Measurements from ENCODE around the gene PHACTR1. TPM values are rescaled to one million over a fixed set of nuclear protein-coding genes. Genes with fewer than 3 reads are reported as not detected.
A peak's percentile ranks its signal among the peaks of the same experiment; 100 is the strongest.

Gene PHACTR1
- total and polyA plus RNA-seq, 8 donors: 0.46 to 17.4 (median 6.4) TPM; not detected in 1

DNA sequence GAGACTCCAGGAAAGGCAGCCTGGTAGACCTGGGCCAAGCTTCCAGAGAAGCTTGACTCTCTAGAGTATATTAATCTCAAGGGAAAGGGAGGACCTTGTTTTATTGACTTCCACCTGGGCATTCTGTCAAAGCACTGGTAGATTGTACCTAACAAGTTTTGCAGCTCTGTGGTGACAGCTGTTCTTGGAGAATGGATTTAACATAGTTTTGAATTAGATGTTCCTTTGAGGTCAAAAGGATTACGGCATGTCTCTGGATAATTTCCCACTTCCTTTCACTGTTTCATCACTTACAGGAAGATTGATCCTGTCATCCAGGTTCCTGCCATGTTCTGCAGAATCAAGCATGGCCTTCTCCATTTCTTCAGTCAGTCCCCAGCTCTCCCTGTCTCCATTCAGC, 246.0 kb downstream of the PHACTR1 start:
- Histone ChIP-seq H3K4me3 (no peak overlapping the region), H3K4me1 (peaks cover 0 to 25% (median 11%) of the 10 kb centered on the region in 4 donors), H3K27ac (peak overlapping the region in 4 of 5 donors; percentile 47 to 73 (median 56)), H3K36me3 (no peaks in the 10 kb centered on the region), H3K9me3 (no peaks in the 10 kb centered on the region), H3K27me3 (no peaks in the 10 kb centered on the region)
- 58 to 80% (median 68%) methylated on average over 1 of the region's 1 CpG for WGBS, 5 donors
- TF ChIP-seq POLR2AphosphoS5 (IDR thresholded peaks at IDR 0.05) (no peak), POLR2A (IDR thresholded peaks at IDR 0.05) (no peak), EP300 (IDR thresholded peaks at IDR 0.05) (no peak)
- TF ChIP-seq, protein P1, sequence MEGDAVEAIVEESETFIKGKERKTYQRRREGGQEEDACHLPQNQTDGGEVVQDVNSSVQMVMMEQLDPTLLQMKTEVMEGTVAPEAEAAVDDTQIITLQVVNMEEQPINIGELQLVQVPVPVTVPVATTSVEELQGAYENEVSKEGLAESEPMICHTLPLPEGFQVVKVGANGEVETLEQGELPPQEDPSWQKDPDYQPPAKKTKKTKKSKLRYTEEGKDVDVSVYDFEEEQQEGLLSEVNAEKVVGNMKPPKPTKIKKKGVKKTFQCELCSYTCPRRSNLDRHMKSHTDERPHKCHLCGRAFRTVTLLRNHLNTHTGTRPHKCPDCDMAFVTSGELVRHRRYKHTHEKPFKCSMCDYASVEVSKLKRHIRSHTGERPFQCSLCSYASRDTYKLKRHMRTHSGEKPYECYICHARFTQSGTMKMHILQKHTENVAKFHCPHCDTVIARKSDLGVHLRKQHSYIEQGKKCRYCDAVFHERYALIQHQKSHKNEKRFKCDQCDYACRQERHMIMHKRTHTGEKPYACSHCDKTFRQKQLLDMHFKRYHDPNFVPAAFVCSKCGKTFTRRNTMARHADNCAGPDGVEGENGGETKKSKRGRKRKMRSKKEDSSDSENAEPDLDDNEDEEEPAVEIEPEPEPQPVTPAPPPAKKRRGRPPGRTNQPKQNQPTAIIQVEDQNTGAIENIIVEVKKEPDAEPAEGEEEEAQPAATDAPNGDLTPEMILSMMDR (IDR thresholded peaks at IDR 0.05): no peak
- intact Hi-C loops (cut with DNase I; ENCODE audit: low total_unique reads): no loop called here
- DNase-seq: no peak

GRCh38 chr6:12962987-12963386, 246.4 kb downstream of the PHACTR1 start:
- Histone ChIP-seq H3K9me3 (no peaks in the 10 kb centered on the region), H3K27ac (peak overlapping the region in 4 of 5 donors; percentile 2 to 73 (median 42)), H3K4me1 (peaks cover 0 to 24% (median 9%) of the 10 kb centered on the region in 4 donors), H3K4me3 (no peak overlapping the region), H3K36me3 (no peaks in the 10 kb centered on the region), H3K27me3 (no peaks in the 10 kb centered on the region)
- no peak for DNase-seq
- 52 to 79% (median 63%) methylated on average over 5 of the region's 5 CpGs for WGBS, 5 donors
- intact Hi-C loops (cut with DNase I; ENCODE audit: low total_unique reads): no loop called here
- TF ChIP-seq POLR2AphosphoS5 (IDR thresholded peaks at IDR 0.05) (no peak), POLR2A (IDR thresholded peaks at IDR 0.05) (no peak), EP300 (IDR thresholded peaks at IDR 0.05) (no peak)
- TF ChIP-seq, protein P1 (IDR thresholded peaks at IDR 0.05): no peak

DNA sequence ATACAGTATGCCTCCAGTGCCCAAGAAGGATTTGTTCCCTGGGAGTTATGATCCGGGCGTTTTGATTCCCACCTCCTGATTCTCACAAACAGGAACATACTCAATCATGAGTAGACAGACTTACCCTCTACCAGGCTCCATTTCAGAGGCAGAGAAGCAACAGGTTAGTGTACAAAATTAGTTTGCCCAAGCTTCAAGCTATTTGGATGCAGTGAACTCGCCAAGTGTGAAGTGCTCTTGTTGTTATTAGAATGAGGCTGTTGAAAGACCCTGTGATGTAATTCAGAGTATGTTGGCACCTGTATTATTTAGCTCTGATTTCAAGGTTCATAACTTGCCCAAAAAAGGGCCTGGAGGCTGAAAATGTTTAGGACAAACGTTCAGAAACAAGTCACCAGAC, 247.0 kb downstream of the PHACTR1 start:
- Histone ChIP-seq H3K4me3 (no peak overlapping the region), H3K27me3 (no peaks in the 10 kb centered on the region), H3K27ac (peak overlapping the region in 4 of 5 donors; percentile 2 to 73 (median 42)), H3K9me3 (no peaks in the 10 kb centered on the region), H3K4me1 (peaks cover 0 to 18% (median 6%) of the 10 kb centered on the region in 4 donors), H3K36me3 (no peaks in the 10 kb centered on the region)
- intact Hi-C loops (cut with DNase I; ENCODE audit: low total_unique reads): no loop called here
- no peak for DNase-seq
- TF ChIP-seq, protein P1 (IDR thresholded peaks at IDR 0.05): no peak
- no peak for TF ChIP-seq POLR2AphosphoS5 (IDR thresholded peaks at IDR 0.05)
- TF ChIP-seq POLR2A (IDR thresholded peaks at IDR 0.05): no peak
- no peak for TF ChIP-seq EP300 (IDR thresholded peaks at IDR 0.05)
- 61 to 78% (median 76%) methylated on average over 4 of the region's 4 CpGs for WGBS, 5 donors

GRCh38 chr6:12967686-12968085, 251.1 kb downstream of the PHACTR1 start:
- 68 to 82% (median 74%) methylated on average over 7 of the region's 7 CpGs for WGBS, 5 donors
- no peak overlapping the region for H3K4me3 ChIP-seq
- intact Hi-C loops (cut with DNase I; ENCODE audit: low total_unique reads): no loop called here
- H3K27me3 ChIP-seq: no peaks in the 10 kb centered on the region
- TF ChIP-seq EP300 (IDR thresholded peaks at IDR 0.05) (no peak), POLR2AphosphoS5 (IDR thresholded peaks at IDR 0.05) (no peak), POLR2A (IDR thresholded peaks at IDR 0.05) (no peak)
- TF ChIP-seq, protein P1 (IDR thresholded peaks at IDR 0.05): no peak
- no peak overlapping the region for H3K27ac ChIP-seq
- peaks cover 0 to 25% (median 2%) of the 10 kb centered on the region in 4 donors for H3K4me1 ChIP-seq
- no peaks in the 10 kb centered on the region for H3K9me3 ChIP-seq
- DNase-seq: peak in 1 of 2 donors; percentile 52
- no peaks in the 10 kb centered on the region for H3K36me3 ChIP-seq

All from stomach (tissue), 9 donors.